Smooth muscle cell (in vitro differentiated cells): ENCODE data around the gene ARFGEF3. TPM values are rescaled to one million over a fixed set of nuclear protein-coding genes. Genes with fewer than 3 reads are reported as not detected.

ENCODE experiments used
- DNase-seq: peaks from one replicate; lab custom pipeline; 2025; ENCODE audit not compliant: unreplicated experiment; lab: John Stamatoyannopoulos, UW
- H2AFZ ChIP-seq: fragments of 200-600 bp; sonication (generic); 2 replicates; pipeline ENCODE4 v1.6.0; 2016; ENCODE audit warnings: antibody characterized with exemption, low read depth, mild to moderate bottlenecking
- H3F3A ChIP-seq: fragments of 200-600 bp; sonication (generic); 2 replicates; pipeline ENCODE4 v1.6.0; 2017; ENCODE audit warnings: antibody characterized with exemption, low read depth
- H3K27ac ChIP-seq: fragments of 200-600 bp; sonication (generic); 2 replicates; pipeline ENCODE4 v1.5.1; 2016; ENCODE audit warnings: low read depth, mild to moderate bottlenecking
- H3K27me3 ChIP-seq: fragments of 200-600 bp; sonication (generic); 2 replicates; pipeline ENCODE4 v1.6.1; 2016; ENCODE audit warnings: low read depth, mild to moderate bottlenecking
- H3K36me3 ChIP-seq: fragments of 200-600 bp; sonication (generic); 2 replicates; pipeline ENCODE4 v1.5.1; 2016; ENCODE audit warnings: low read depth
- H3K4me1 ChIP-seq: fragments of 200-600 bp; sonication (generic); 2 replicates; pipeline ENCODE4 v1.5.1; 2016; ENCODE audit warnings: low read depth
- H3K4me2 ChIP-seq: fragments of 200-600 bp; sonication (generic); 2 replicates; pipeline ENCODE4 v1.6.0; 2016; ENCODE audit warnings: mild to moderate bottlenecking
- H3K4me3 ChIP-seq: fragments of 200-600 bp; sonication (generic); 2 replicates; pipeline ENCODE4 v1.5.1; 2016; ENCODE audit warnings: mild to moderate bottlenecking
- H3K79me2 ChIP-seq: fragments of 200-600 bp; sonication (generic); 2 replicates; pipeline ENCODE4 v1.6.0; 2016; ENCODE audit warnings: low read depth, mild to moderate bottlenecking
- H3K9ac ChIP-seq: fragments of 200-600 bp; sonication (generic); 2 replicates; pipeline ENCODE4 v1.6.0; 2016; ENCODE audit warnings: low read depth
- H3K9me3 ChIP-seq: fragments of 200-600 bp; sonication (generic); replicated peaks from 2 replicates; pipeline ENCODE4 v1.5.1; 2016; ENCODE audit warnings: low read depth
- H4K20me1 ChIP-seq: fragments of 200-600 bp; sonication (generic); 2 replicates; pipeline ENCODE4 v1.6.0; 2016; ENCODE audit warnings: low read depth
- WGBS: methylation state at CpG from one replicate; pipeline ENCODE4 v1.1.7; 2016; ENCODE audit warnings: low lambda C conversion rate; 5-methylcytosine and 5-hydroxymethylcytosine counted together
- polyA plus RNA-seq: library from polyadenylated mRNA; unstranded; fragments of >200 nt; fragmentation: Nextera tagmentation; extraction: Ambion mirVana; gene quantifications from 2 replicates; pipeline ENCODE4 v1.2.1, GENCODE V29; 2016
- total RNA-seq: library from RNA; depleted of rRNA; stranded (reverse); fragments of >200 nt; gene quantifications from 2 replicates; pipeline ENCODE4 v1.2.3, GENCODE V29; 2014
- TF ChIP-seq, protein P1 (sequence below): fragments of 200-600 bp; sonication (generic); IDR thresholded peaks from 2 replicates; pipeline ENCODE4 v1.5.1; 2017; ENCODE audit warnings: borderline replicate concordance, mild to moderate bottlenecking, antibody characterized with exemption; ENCODE audit not compliant: insufficient read depth, poor library complexity, severe bottlenecking

The ARFGEF3 gene
- total and polyA plus RNA-seq, 2 experiments from 2014 or later: 0.06 to 2.2 TPM

DNA sequence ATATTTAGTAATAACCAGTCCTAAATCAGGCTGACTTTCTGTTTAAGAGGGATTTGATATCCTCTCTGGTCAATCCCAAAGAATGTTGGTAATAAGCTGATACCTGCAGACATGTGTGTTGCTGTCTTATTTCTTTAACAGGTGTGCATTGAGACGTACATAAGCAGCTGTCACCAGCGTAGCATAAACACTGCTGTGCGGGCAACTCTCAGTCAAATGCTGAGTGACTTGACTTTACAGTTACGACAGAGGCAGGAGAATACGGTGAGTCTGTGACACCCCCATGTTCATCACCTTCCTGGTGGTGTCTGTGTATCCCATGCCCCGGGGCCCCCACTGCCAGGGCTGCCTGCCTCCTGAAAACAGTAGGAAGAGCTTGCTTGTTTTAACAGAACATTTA lies 76.6 kb downstream of the ARFGEF3 start:
- no peaks in the 10 kb centered on the region for H3K79me2 ChIP-seq
- no peak for DNase-seq
- H3K4me3 ChIP-seq: no peak overlapping the region
- no peaks in the 10 kb centered on the region for H3K9me3 ChIP-seq
- TF ChIP-seq, protein P1, sequence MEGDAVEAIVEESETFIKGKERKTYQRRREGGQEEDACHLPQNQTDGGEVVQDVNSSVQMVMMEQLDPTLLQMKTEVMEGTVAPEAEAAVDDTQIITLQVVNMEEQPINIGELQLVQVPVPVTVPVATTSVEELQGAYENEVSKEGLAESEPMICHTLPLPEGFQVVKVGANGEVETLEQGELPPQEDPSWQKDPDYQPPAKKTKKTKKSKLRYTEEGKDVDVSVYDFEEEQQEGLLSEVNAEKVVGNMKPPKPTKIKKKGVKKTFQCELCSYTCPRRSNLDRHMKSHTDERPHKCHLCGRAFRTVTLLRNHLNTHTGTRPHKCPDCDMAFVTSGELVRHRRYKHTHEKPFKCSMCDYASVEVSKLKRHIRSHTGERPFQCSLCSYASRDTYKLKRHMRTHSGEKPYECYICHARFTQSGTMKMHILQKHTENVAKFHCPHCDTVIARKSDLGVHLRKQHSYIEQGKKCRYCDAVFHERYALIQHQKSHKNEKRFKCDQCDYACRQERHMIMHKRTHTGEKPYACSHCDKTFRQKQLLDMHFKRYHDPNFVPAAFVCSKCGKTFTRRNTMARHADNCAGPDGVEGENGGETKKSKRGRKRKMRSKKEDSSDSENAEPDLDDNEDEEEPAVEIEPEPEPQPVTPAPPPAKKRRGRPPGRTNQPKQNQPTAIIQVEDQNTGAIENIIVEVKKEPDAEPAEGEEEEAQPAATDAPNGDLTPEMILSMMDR: no peak
- no peaks in the 10 kb centered on the region for H3F3A ChIP-seq
- H3K9ac ChIP-seq: no peak overlapping the region
- WGBS: 90% methylated on average over 6 of the region's 6 CpGs
- no peak overlapping the region for H3K27ac ChIP-seq
- no peaks in the 10 kb centered on the region for H3K36me3 ChIP-seq
- no peaks in the 10 kb centered on the region for H3K4me1 ChIP-seq
- H4K20me1 ChIP-seq: no peaks in the 10 kb centered on the region
- no peak overlapping the region for H3K4me2 ChIP-seq
- no peaks in the 10 kb centered on the region for H3K27me3 ChIP-seq
- no peak overlapping the region for H2AFZ ChIP-seq

DNA sequence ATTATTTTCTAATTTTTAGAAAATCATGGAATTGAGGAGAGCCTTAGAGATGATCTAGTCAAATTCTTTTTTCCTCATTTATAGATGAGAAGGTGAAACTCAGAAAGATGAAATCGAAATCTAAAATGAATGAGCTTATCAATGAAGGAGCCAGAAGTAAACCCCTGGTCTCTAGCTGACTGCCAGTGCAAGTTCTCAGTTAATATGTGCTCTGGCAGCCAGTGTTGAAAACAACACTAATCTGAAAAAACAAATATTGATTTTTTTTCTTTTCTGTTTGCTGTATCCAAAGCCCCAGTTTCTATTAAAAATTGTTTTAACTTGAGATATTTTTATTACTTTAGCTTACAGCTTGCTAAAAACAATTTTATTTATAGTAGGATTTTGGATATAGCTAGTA lies 78.0 kb downstream of the ARFGEF3 start:
- WGBS: 92% methylated on average over 1 of the region's 1 CpG
- H3F3A ChIP-seq: no peaks in the 10 kb centered on the region
- H3K4me3 ChIP-seq: no peak overlapping the region
- no peak overlapping the region for H3K27ac ChIP-seq
- H2AFZ ChIP-seq: no peak overlapping the region
- H3K36me3 ChIP-seq: no peaks in the 10 kb centered on the region
- H3K27me3 ChIP-seq: no peaks in the 10 kb centered on the region
- no peak overlapping the region for H3K9ac ChIP-seq
- DNase-seq: no peak
- no peaks in the 10 kb centered on the region for H3K4me1 ChIP-seq
- H3K79me2 ChIP-seq: no peaks in the 10 kb centered on the region
- no peaks in the 10 kb centered on the region for H4K20me1 ChIP-seq
- TF ChIP-seq, protein P1: no peak
- H3K9me3 ChIP-seq: no peaks in the 10 kb centered on the region
- H3K4me2 ChIP-seq: no peak overlapping the region

DNA sequence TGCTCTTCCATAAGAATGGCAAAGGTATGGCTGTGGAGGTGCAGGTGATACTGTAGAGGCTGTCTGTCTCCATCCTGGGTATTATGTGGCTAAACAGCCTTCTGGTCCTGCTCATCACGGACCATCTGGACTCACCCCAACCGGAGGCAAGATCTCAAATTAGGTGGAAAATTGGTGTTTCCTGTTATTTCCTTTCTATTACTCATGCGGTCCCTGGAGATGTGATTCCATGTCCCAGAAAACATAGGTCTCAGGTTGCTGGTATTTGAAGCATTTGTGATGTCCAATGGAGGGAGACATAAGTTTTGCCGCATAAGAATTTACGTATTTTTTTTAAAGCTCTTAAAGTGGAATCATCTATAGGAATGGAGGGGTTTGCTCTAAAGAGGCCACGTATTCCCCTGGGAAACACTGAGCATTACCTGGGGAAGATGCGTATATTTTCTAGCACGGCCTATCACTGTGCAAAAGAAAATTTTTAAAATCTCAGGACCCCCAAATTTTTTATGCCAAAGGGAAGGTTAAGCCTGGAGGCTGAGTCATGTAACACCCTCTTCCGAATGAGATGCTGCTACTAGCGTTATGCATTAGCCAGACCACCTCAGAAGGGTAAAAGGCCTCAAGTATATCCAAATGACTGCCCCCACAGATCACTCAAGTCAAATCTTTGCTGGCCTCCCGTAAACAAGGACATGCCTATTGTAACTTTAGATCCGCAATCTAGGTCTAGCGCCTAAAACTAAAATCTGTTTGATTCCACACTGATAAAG lies 78.9 kb downstream of the ARFGEF3 start:
- no peak for DNase-seq
- no peak overlapping the region for H3K27ac ChIP-seq
- no peaks in the 10 kb centered on the region for H3K9me3 ChIP-seq
- TF ChIP-seq, protein P1: no peak
- H2AFZ ChIP-seq: no peak overlapping the region
- no peaks in the 10 kb centered on the region for H3K27me3 ChIP-seq
- H3K36me3 ChIP-seq: no peaks in the 10 kb centered on the region
- H3K4me2 ChIP-seq: no peak overlapping the region
- H3K79me2 ChIP-seq: no peaks in the 10 kb centered on the region
- no peak overlapping the region for H3K9ac ChIP-seq
- H3F3A ChIP-seq: no peaks in the 10 kb centered on the region
- H4K20me1 ChIP-seq: no peaks in the 10 kb centered on the region
- H3K4me3 ChIP-seq: no peak overlapping the region
- WGBS: 91% methylated on average over 13 of the region's 13 CpGs
- H3K4me1 ChIP-seq: no peaks in the 10 kb centered on the region

DNA sequence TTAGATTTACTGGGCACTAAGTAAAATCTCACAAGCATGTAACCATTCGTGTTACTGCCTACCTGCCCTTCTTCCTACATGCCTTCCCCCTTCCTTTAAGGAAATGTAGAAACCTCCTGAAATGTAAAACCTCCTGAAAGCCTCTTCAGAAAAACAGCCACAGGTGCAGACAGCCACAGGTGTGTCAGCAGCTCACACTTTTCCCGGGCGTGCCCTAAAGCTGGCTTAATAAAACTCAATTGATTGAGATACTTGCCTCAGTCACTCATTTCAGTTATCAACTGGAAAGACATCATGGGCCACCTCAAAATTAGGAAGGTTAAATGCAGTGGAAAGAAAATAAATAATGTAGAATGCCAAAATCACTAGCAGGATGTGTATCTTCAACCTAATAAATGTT lies 79.6 kb downstream of the ARFGEF3 start:
- H3K4me1 ChIP-seq: no peaks in the 10 kb centered on the region
- H3K36me3 ChIP-seq: no peaks in the 10 kb centered on the region
- H3F3A ChIP-seq: no peaks in the 10 kb centered on the region
- H3K4me3 ChIP-seq: no peak overlapping the region
- H3K79me2 ChIP-seq: no peaks in the 10 kb centered on the region
- H2AFZ ChIP-seq: no peak overlapping the region
- no peak overlapping the region for H3K4me2 ChIP-seq
- no peak overlapping the region for H3K9ac ChIP-seq
- no peaks in the 10 kb centered on the region for H3K27me3 ChIP-seq
- H4K20me1 ChIP-seq: no peaks in the 10 kb centered on the region
- H3K27ac ChIP-seq: no peak overlapping the region
- 93% methylated on average over 3 of the region's 3 CpGs for WGBS
- H3K9me3 ChIP-seq: no peaks in the 10 kb centered on the region
- no peak for DNase-seq
- TF ChIP-seq, protein P1: no peak
